Stimulated activated CD8-positive, alpha-beta memory T cell treated with anti-CD3 and anti-CD28 coated beads, Interleukin-15, amount 100 ng/mL, for 48 hours (primary cell): ENCODE measurements around the gene KLHL25.

ENCODE experiments used
- DNase-seq, 2 donors: peaks; one replicate each; pipeline ENCODE4 v3.0.0-alpha.2; 2020; ENCODE audit warnings: low read depth in 2 of 2

The KLHL25 gene

DNA sequence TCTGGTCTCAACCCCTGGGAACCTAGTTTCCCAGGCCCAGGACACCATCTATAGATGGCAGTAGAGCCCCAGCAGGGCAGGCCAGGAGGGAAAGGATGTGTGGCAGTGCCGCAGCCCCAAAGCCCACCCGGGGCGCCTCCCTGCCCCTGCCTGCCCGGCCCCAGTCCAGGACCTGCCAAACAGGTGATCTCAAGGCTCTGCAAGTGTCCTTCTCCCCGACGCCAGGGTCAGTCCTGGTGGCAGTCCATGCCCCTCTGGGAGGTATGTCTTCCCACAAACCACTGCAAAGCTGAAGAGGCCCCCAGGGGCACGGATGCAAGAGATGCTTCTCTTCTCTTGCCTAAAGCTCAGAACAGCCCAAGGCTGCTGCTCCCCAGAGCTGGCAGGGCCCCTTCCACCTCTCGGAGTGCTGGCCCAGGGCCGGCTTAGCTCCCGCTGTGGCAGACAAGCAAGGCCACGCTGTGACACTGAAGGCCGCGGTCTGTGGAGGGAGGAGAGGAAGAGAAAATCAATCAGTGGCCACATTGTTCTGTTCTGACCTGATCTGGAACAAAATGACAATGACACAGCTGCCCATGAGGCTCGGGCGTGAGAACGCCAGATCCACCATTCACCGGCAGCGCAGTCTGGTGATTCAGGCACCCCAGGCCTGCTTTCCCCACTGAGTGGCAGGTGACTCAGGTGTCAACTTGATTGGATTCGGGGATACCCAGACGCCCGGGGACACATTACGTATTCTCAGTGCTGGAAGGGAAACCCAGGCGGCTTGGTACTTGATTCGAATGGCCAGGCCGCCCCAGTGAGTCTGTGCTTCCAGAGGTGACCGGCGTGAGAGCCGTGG is 34.0 kb downstream of the KLHL25 start:
- no peak for DNase-seq

GRCh38 chr15:85760049-85760448 is 34.7 kb downstream of the KLHL25 start:
- DNase-seq = no peak

DNA sequence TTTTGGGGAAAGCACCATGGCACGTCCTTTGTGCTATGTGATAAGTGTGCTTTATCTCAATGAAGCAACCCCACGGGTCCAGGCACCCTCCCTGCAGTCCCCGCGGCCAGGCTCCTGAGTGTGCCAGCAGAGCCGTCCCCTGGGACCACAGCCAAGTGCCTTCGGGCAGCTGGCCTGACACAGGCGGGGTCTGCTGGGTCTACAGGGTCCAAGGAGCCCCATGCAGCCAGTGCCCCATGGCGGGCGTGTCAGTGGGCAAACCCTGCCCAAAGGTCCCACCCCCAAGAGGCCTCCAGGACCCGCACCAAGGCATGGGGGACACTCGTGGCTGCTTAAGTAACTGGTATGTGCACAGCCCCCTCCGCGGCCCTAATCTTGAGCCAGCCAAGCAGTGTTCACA is 35.3 kb downstream of the KLHL25 start:
- DNase-seq = no peak

- no peak for DNase-seq
These were observed 36.1 kb downstream of the KLHL25 start for GRCh38 chr15:85758655-85758978.

DNA sequence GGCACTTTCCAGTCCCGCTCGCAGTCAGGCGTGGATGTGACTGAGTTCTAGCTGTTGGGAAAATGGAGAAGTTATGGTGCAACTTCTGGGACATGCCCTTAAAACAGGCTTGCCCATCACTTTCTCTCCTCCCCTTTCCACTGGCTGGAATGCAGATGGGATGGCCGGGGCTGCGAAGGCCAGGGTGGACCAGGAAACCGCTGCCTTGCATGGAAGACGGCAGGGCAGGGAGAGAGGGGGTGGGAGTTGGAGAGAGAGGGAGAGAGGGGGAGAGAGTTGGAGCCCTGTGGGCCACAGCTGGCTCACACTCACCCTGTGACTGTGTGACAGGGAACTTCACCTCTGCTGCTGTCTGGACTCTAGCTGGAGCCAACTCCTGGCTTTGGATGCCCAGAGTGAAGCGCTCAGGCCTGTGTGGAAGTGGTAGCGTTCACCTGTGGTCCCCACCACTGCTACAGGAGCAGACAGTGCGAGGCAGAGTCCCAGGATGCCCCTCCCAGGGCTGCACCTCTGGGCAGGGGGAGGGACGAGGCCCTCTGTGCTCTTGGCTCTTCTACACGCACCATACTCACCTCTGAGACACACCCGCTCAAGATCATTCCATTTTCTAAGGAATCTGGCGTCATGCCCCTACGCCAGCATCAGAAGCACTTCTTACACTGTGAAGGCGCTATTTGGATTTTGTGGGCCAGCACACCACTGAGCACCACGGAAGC is 36.6 kb downstream of the KLHL25 start:
- DNase-seq = no peak

DNA sequence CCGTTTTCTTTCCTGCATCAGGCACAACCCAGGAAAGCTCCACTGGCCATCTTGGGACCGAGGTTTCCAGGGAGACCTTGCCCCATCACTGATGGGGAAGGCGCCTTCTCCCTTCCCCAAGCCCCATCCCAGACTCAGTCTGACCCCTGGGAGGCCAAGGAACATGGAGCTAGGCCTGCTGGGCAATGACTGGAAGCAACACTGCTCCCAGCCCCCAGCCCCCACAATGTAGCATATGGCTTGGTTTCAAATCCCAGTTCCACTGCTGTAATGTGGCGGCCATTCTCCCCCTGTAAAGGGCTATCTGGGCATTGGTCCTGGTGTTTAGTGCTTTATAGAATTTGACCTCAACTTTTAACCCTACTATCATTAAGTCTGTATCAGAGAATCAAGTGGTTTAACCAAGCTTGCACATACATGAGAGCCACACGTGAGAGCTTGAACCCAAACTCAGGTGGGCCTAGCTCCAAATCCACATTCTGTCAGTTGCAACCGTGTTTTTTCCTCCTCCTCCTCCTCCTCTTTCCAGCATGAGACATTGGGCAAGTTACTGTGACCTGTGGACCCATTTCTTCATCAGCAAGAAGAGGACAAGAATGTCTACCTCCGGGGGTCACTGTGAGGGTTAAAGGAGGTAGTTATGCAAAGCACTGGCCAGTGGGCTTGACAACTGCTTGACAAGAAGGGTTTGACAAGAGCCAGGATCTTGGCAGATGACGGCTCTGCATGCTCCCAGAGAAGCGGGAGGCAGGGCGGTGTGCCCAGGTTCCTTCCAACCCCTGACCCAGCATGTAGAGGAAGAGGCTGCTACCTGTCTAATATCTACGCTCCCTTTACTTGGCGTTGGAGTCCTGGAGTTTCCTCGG is 37.4 kb downstream of the KLHL25 start:
- no peak for DNase-seq

DNA sequence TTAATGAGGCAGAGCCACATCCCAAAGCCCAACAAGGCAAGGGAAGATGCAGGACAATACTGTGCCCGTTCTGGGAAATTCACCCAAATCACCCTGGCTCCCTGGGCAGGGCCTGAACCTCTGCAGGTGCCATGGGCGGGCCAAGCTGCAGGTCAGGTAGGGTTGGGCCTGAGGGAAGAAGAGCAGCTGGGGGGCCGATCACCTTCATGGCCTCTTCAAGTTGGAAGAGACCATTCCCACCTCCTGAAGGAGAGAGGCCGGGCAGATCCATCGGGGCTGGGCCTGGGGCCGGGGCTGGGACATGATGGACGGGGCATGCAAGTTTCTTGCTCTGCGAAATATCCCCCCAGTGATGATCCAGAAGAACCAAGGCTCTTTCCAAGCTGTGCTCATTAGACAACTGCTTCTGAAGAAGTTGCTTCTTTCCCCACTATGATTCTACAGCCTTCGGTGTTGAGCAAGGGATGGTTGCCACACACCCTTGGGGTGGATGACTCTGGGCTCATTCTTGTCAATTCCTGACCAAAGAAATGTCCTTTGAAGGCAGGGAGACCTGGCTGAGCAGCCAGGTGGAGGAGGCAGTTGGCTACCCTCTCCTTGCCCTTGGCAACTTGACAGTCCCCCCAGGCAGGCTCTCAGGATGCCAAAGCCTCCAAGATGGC is 38.2 kb downstream of the KLHL25 start:
- DNase-seq = no peak

DNA sequence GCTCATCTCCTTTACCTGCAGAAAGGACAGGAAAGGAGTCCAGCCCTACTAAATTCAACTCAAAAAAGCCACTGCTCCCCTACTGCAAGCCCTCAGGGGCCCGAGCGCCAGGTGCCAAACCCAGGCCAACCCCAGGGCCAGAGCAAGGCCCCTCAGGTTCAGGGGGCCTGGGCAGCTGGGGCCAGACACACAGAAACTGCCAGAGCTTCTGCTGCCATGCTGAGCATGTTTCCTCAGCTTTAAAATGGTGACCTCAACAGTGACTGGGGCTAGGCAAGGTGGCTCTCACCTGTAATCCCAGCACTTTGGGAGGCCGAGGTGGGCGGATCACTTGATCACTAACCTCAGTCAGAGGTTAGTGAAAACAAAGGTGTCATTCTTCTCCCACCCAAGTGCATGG is 38.8 kb downstream of the KLHL25 start:
- no peak for DNase-seq

DNA sequence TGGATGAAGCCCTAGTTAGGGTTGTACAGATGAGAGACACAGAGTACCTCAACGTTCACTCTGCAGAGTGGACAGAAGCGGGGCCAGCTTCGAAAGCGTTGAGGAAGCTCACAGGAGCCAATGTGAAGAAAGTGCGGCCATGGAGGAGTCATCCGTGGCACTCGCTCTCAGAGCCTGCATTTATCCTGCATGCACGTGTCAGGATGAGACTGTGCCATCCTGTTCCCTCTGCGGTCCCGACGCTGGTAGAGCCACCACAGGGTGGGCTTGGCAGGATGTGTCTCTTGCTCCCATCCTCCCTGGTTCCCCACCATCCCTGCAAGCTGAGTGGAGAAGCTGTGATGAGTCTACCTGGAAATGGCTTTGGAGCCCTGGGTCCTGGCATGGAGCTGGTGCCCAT is 39.3 kb downstream of the KLHL25 start:
- DNase-seq = no peak

DNA sequence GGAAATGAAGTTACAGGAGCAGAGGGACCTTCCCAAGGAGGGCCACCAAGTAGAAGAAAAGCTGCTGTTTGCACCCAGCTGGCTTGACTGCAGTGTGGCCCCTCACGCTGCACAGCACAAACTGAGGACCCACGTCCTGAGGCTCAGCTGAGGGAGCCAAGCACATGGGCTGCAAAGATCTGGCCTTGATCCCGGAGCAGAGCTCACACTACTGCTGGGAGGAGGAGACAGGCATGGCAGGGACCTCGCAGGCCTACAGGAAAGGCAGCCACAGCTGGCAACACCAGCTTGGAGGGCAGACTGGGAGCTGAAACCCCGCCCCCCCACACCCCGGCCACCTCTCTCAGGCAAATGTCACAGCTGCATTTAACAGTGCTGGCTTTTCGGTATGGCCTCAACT is 39.7 kb downstream of the KLHL25 start:
- no peak for DNase-seq

DNA sequence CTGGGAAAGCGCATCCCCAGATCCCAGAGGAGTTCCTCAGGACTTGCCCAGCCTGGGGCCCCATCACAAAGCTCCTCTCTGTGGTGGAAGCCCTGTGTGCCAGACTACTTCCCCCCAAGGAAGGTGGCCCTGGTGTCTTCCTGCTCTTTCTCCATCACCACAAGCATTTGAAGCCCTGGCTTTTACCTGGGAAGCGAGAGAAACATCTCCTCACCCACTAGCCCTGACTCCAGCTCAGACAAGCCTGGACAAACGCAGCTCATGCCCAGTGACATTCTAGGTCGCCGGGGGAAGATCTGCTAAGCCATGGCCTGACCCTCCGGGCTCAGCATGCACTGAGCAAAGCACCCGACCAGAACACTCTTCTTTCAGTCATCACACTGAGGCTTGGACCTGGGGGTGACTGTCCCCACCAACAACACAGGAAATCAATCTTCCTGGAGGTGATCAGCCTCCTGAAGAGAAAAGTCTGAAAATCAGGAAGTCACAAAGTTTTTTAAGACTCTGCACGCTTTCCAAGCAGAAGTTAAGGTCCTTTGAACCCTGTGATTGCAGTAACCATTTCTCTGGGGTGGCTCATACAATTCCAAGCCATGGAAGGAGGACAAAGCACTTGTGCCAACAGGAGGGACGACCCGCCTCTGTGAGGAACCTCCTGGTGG is 40.8 kb downstream of the KLHL25 start:
- DNase-seq = no peak

DNA sequence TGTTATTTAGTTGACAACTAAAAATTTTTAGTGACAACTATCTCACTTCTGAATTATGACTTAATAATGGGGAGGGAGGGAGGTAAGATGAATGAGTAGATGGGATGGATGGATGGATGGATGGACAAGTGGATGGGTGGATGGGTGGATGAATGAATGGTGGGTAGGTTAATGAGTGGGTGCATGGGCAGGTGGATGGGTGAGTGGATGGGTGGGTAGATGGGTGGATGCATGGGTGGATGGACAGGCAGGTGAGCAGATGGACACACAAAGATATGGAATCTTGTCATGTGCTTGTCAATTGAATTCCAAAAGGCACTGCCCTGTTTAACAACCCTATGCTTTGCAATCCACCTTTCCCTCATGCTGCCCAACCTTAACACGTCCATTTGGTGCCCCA is 41.5 kb downstream of the KLHL25 start:
- DNase-seq = no peak

GRCh38 chr15:85752491-85752961 is 42.2 kb downstream of the KLHL25 start:
- DNase-seq = no peak

DNA sequence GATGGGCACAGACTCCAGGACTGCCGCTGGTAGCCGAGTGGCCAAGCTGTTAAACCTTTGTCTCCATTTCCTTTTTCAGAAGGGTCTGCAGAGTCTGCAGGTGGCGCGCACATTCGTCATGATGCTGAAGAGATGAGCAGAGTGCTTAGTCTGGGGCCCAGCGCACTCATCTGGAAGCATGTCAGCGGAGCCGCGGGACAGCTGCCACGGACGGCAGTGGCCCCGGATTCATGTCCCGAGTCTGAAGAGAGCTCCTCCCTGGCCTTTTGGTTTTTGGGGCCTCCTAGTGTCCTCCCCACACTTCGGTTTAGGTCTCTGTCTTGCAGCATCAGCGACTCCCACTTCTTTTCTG is 42.6 kb downstream of the KLHL25 start:
- DNase-seq = no peak

- DNase-seq = no peak
These were observed 43.2 kb downstream of the KLHL25 start for GRCh38 chr15:85751291-85752123.

- DNase-seq = no peak
These were observed 44.1 kb downstream of the KLHL25 start for GRCh38 chr15:85750319-85751290.

DNA sequence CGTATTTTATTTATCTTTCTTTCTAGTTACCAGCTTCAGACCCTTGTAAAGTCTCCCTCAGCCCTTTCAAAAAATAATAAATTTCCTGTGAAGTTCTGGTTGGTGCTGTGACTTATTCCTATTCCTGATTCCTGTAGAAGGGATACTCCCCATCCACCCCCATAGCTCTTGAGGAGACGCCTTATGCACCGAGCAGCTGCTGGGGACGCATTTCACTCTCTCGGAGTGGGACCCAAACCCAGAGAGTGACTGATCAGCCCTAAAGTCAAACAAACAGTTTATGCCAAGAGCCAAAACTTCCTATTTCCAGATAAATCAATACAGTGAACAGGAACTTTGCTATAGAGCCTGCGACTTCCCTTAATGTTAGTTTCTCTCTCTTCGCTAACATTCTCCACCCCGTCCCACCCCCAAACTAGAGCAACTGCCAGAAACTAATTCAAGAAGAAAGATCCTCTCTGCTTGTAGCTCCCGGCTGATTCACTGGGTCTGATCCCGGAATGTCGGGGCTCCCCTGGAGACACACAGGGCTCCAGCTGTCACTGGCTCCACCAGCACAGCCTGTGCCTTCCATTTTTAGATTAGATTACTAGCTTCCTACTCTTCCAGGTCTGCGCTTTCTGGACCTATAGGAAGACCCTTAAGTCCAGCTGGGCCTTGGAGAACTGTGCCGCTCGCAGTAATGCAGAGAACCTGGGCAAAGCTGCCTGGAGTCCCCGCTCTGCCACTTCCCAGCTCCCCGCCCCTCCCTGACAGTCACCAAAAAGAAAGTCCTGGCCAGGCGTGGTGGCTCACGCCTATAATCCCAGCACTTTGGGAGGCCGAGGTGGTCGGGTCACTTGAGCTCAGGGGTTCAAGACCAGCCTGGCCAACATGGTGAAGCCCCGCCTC is 45.2 kb downstream of the KLHL25 start:
- no peak for DNase-seq

DNA sequence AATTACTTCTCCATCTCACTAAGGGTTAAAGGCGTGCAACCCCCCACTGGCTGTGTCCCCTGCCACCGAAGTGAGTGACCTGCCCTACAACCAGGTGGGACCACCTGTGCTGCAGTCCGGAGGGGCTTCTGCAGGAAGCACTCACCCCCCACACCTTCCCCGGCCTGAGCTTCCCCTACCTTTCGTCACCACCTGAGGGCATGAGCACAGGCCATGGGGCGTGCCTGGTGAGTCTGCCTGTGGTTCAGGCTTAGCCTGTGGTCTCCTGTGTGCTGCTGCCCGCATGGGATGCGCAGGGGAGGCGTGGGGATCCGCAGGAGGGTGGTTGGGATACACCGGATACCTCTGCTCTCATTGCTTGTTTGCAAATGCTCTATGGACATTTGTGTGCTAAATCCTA is 46.0 kb downstream of the KLHL25 start:
- DNase-seq = no peak
